ENCODE data around the gene GCSAM. TPM values are rescaled to one million over a fixed set of nuclear protein-coding genes. Genes with fewer than 3 reads are reported as not detected.

GCSAM gene
- polyA plus RNA-seq, 1 of the 3 experiments (the other 2 are of a cell fraction), result not detected

GRCh38 chr3:112093180-112093522 is 39.9 kb downstream of the GCSAM start:
- no peak for TF ChIP-seq MAX (IDR thresholded peaks at IDR 0.05; ENCODE audit: low read depth)
- no peak for TF ChIP-seq RAD21 (IDR thresholded peaks at IDR 0.05; ENCODE audit: low read length)
- TF ChIP-seq, protein P1, sequence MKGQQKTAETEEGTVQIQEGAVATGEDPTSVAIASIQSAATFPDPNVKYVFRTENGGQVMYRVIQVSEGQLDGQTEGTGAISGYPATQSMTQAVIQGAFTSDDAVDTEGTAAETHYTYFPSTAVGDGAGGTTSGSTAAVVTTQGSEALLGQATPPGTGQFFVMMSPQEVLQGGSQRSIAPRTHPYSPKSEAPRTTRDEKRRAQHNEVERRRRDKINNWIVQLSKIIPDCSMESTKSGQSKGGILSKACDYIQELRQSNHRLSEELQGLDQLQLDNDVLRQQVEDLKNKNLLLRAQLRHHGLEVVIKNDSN (IDR thresholded peaks at IDR 0.05; ENCODE audit: borderline replicate concordance, low read depth), result no peak
- no peak for TF ChIP-seq SMC3 (IDR thresholded peaks at IDR 0.05; ENCODE audit: low read depth, low read length)
- TF ChIP-seq NRF1 (IDR thresholded peaks at IDR 0.05; ENCODE audit: low read depth, low read length), result no peak
- TF ChIP-seq FOSL2 (IDR thresholded peaks at IDR 0.05; ENCODE audit: borderline replicate concordance, low read depth), result no peak
- TF ChIP-seq GATA2 (CRISPR knock-in tag; IDR thresholded peaks at IDR 0.05), result no peak
- no peak for TF ChIP-seq MEF2A (IDR thresholded peaks at IDR 0.05; ENCODE audit: borderline replicate concordance, low read depth)
- TF ChIP-seq, protein P2, sequence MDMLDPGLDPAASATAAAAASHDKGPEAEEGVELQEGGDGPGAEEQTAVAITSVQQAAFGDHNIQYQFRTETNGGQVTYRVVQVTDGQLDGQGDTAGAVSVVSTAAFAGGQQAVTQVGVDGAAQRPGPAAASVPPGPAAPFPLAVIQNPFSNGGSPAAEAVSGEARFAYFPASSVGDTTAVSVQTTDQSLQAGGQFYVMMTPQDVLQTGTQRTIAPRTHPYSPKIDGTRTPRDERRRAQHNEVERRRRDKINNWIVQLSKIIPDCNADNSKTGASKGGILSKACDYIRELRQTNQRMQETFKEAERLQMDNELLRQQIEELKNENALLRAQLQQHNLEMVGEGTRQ (IDR thresholded peaks at IDR 0.05; ENCODE audit: borderline replicate concordance, low read depth, low read length), result no peak
- no peak for TF ChIP-seq FOXJ3 (CRISPR knock-in tag; IDR thresholded peaks at IDR 0.05)
- TF ChIP-seq RFX5 (IDR thresholded peaks at IDR 0.05; ENCODE audit: low read length), result no peak
- TF ChIP-seq RCOR1 (IDR thresholded peaks at IDR 0.05; ENCODE audit: low read length), result no peak
- H3K27me3 ChIP-seq (ENCODE audit: insufficient read depth), result no peaks in the 10 kb centered on the region
- H3F3A ChIP-seq (replicated peaks; ENCODE audit: insufficient read depth), result peaks cover 11% of the 10 kb centered on the region
- no peak overlapping the region for H3K27ac ChIP-seq (ENCODE audit: low read depth in 2 of 2, low read length in 1 of 2)
- H4K20me1 ChIP-seq (ENCODE audit: insufficient read depth), result no peaks in the 10 kb centered on the region
- H3K9me2 ChIP-seq, result no peaks in the 10 kb centered on the region
- H3K4me3 ChIP-seq (ENCODE audit: low read depth in 2 of 2, low read length in 1 of 2), result no peak overlapping the region
- peaks cover 0 to 9% of the 10 kb centered on the region in 2 experiments; a peak in 2 of 4 replicates for H3K4me1 ChIP-seq (ENCODE audit: control insufficient read depth in 1 of 2, insufficient read depth in 2 of 2, low read depth in 1 of 2, low read length in 1 of 2)
- H3K9ac ChIP-seq, result no peak overlapping the region
- H3K36me3 ChIP-seq (replicated peaks in 1 of 2; ENCODE audit: control insufficient read depth in 1 of 2, insufficient read depth in 2 of 2, low read length in 1 of 2), result peaks cover 0 to 13% of the 10 kb centered on the region in 2 experiments
- ChIA-PET POLR2A (no interaction called here), CTCF (interaction anchor here (1.1 kb wide), 1 partner anchor 19 kb away, joined by 3 read pairs; no protein-coding TSS in a partner anchor)
- no peaks in the 10 kb centered on the region for H3K9me3 ChIP-seq
- H3K4me2 ChIP-seq, result no peak overlapping the region
- DNase-seq, result no peak
- H2AFZ ChIP-seq (ENCODE audit: low read depth), result no peak overlapping the region
- H3K79me2 ChIP-seq (ENCODE audit: insufficient read depth), result peaks cover 59% of the 10 kb centered on the region

GRCh38 chr3:112092496-112093179 is 40.4 kb downstream of the GCSAM start:
- Histone ChIP-seq H3K4me1 (ENCODE audit: control insufficient read depth in 1 of 2, insufficient read depth in 2 of 2, low read depth in 1 of 2, low read length in 1 of 2) (peaks cover 0 to 5% of the 10 kb centered on the region in 2 experiments; a peak in 3 of 4 replicates), H3K9me3 (no peaks in the 10 kb centered on the region), H3K36me3 (replicated peaks in 1 of 2; ENCODE audit: control insufficient read depth in 1 of 2, insufficient read depth in 2 of 2, low read length in 1 of 2) (peaks cover 0 to 13% of the 10 kb centered on the region in 2 experiments), H3K4me2 (no peak overlapping the region), H3K4me3 (ENCODE audit: low read depth in 2 of 2, low read length in 1 of 2) (no peak overlapping the region), H3K9me2 (no peaks in the 10 kb centered on the region), H2AFZ (ENCODE audit: low read depth) (no peak overlapping the region), H3K27ac (ENCODE audit: low read depth in 2 of 2, low read length in 1 of 2) (no peak overlapping the region), H3F3A (replicated peaks; ENCODE audit: insufficient read depth) (peaks cover 6% of the 10 kb centered on the region), H4K20me1 (ENCODE audit: insufficient read depth) (no peaks in the 10 kb centered on the region), H3K27me3 (ENCODE audit: insufficient read depth) (no peaks in the 10 kb centered on the region), H3K79me2 (ENCODE audit: insufficient read depth) (peaks cover 59% of the 10 kb centered on the region), H3K9ac (no peak overlapping the region)
- TF ChIP-seq GATA2 (CRISPR knock-in tag; IDR thresholded peaks at IDR 0.05), result no peak
- no peak for TF ChIP-seq SMC3 (IDR thresholded peaks at IDR 0.05; ENCODE audit: low read depth, low read length)
- TF ChIP-seq NFIC (IDR thresholded peaks at IDR 0.05; ENCODE audit: borderline replicate concordance), result no peak
- no peak for TF ChIP-seq FOXJ3 (CRISPR knock-in tag; IDR thresholded peaks at IDR 0.05)
- no peak for TF ChIP-seq SIN3A (IDR thresholded peaks at IDR 0.05; ENCODE audit: borderline replicate concordance, low read depth, low read length)
- TF ChIP-seq, protein P2 (IDR thresholded peaks at IDR 0.05; ENCODE audit: borderline replicate concordance, low read depth, low read length), result no peak
- TF ChIP-seq RAD21 (IDR thresholded peaks at IDR 0.05; ENCODE audit: low read length), result no peak
- TF ChIP-seq, protein P3, sequence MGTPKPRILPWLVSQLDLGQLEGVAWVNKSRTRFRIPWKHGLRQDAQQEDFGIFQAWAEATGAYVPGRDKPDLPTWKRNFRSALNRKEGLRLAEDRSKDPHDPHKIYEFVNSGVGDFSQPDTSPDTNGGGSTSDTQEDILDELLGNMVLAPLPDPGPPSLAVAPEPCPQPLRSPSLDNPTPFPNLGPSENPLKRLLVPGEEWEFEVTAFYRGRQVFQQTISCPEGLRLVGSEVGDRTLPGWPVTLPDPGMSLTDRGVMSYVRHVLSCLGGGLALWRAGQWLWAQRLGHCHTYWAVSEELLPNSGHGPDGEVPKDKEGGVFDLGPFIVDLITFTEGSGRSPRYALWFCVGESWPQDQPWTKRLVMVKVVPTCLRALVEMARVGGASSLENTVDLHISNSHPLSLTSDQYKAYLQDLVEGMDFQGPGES (IDR thresholded peaks at IDR 0.05; ENCODE audit: low read depth, low read length), result no peak
- no peak for TF ChIP-seq RFX5 (IDR thresholded peaks at IDR 0.05; ENCODE audit: low read length)
- TF ChIP-seq PBX3 (IDR thresholded peaks at IDR 0.05), result no peak
- no peak for TF ChIP-seq NRF1 (IDR thresholded peaks at IDR 0.05; ENCODE audit: low read depth, low read length)
- no peak for TF ChIP-seq MXI1 (IDR thresholded peaks at IDR 0.05; ENCODE audit: low read depth, low read length)
- no peak for TF ChIP-seq MAX (IDR thresholded peaks at IDR 0.05; ENCODE audit: low read depth)
- TF ChIP-seq TCF12 (IDR thresholded peaks at IDR 0.05), result no peak
- ChIA-PET CTCF (interaction anchor here (1.1 kb wide), 1 partner anchor 19 kb away, joined by 3 read pairs; no protein-coding TSS in a partner anchor), POLR2A (no interaction called here)
- DNase-seq, result no peak
- WGBS (ENCODE audit: low lambda C conversion rate), result 89% methylated on average over 6 of the region's 6 CpGs

Measured in SK-N-SH (cell line).